Sigmoid colon (tissue), 4 donors: Measurements from ENCODE around the gene FGD3.

ENCODE experiments used
- EP300 ChIP-seq, 4 donors: sonication (generic); formaldehyde crosslinking; IDR thresholded peaks; one replicate each; pipeline ENCODE4 v1.6.1; 2017; ENCODE audit warnings: antibody characterized with exemption in 4 of 4
- TF ChIP-seq, protein P1 (sequence below), 4 experiments: fragments of 450-650 bp in 3 of 4; fragments of 200-600 bp in 1 of 4; IDR thresholded peaks; one replicate each; pipeline ENCODE4 v1.5.1; 2016 to 2019; ENCODE audit warnings: antibody characterized with exemption in 4 of 4, mild to moderate bottlenecking in 3 of 4, moderate library complexity in 2 of 4

DNA sequence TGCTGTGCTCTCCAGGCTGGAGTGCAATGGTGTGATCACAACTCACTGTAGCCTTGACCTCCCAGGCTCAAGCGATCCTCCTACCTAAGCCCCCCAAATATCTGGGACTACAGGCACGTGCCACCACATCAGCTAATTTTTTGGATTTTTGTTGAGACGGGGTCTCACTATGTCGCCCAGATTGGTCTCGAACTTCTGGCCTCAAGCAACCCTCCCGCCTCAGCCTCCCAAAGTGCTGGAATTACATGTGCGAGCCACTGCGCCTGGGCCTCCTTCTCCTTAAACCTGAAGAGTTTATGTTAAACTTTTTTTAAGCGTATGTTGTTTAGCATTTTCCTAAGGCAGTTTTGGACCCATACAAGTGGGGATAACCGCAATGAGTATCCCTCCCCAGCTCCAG lies 80.4 kb downstream of the FGD3 start:
- TF ChIP-seq, protein P1, sequence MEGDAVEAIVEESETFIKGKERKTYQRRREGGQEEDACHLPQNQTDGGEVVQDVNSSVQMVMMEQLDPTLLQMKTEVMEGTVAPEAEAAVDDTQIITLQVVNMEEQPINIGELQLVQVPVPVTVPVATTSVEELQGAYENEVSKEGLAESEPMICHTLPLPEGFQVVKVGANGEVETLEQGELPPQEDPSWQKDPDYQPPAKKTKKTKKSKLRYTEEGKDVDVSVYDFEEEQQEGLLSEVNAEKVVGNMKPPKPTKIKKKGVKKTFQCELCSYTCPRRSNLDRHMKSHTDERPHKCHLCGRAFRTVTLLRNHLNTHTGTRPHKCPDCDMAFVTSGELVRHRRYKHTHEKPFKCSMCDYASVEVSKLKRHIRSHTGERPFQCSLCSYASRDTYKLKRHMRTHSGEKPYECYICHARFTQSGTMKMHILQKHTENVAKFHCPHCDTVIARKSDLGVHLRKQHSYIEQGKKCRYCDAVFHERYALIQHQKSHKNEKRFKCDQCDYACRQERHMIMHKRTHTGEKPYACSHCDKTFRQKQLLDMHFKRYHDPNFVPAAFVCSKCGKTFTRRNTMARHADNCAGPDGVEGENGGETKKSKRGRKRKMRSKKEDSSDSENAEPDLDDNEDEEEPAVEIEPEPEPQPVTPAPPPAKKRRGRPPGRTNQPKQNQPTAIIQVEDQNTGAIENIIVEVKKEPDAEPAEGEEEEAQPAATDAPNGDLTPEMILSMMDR (IDR thresholded peaks at IDR 0.05): no peak
- no peak for TF ChIP-seq EP300 (IDR thresholded peaks at IDR 0.05)
